Psoas muscle (tissue), 8 donors: Measurements from ENCODE around the gene DNAH11. TPM values are rescaled to one million over a fixed set of nuclear protein-coding genes. Genes with fewer than 3 reads are reported as not detected.

Experiments
- ATAC-seq, 4 donors: fragments of 200-7000 bp; cut with Tn5 transposase; one replicate each; pipeline ENCODE4 v1.9.1; 2020; ENCODE audit warnings: moderate library complexity in 3 of 4, mild to moderate bottlenecking in 2 of 4
- DNase-seq, 2 donors: peaks; one replicate each; pipeline ENCODE4 v3.0.0-alpha.2; 2020
- H3K27ac ChIP-seq: fragments of 200-600 bp; one replicate; pipeline ENCODE4 v1.8.0; 2022
- H3K27me3 ChIP-seq, 3 donors: fragments of 200-600 bp in 1 of 3; one replicate each; pipeline versions ENCODE4 v1.6.1 to v1.8.0; 2013 to 2022; ENCODE audit warnings: low read length in 2 of 3, mild to moderate bottlenecking in 2 of 3, moderate library complexity in 1 of 3; ENCODE audit not compliant: insufficient read depth in 3 of 3
- H3K36me3 ChIP-seq, 2 donors: fragments of 200-600 bp in 1 of 2; one replicate each; pipeline versions ENCODE4 v1.6.1 to v1.8.0; 2013 to 2022; ENCODE audit warnings: low read depth in 1 of 2, mild to moderate bottlenecking in 1 of 2, moderate library complexity in 1 of 2; ENCODE audit not compliant: insufficient read depth in 1 of 2
- H3K4me1 ChIP-seq: fragments of 200-600 bp; one replicate; pipeline ENCODE4 v1.8.0; 2022
- H3K4me3 ChIP-seq: fragments of 200-600 bp; one replicate; pipeline ENCODE4 v1.8.0; 2022; ENCODE audit warnings: mild to moderate bottlenecking
- H3K9me3 ChIP-seq: fragments of 200-600 bp; one replicate; pipeline ENCODE4 v1.8.0; 2022
- CTCF ChIP-seq: fragments of 200-600 bp; IDR thresholded peaks from one replicate; pipeline ENCODE4 v1.8.0; 2022; ENCODE audit warnings: antibody characterized with exemption
- WGBS, 3 donors: extraction: QIAGEN DNeasy Blood & Tissue Kit; methylation state at CpG; one replicate each; pipeline versions ENCODE4 v1.1.6 to v1.1.7; 2013; 5-methylcytosine and 5-hydroxymethylcytosine counted together
- intact Hi-C, 2 donors: fragments of 100-400 bp; cut with DNase I; formaldehyde crosslinking; loops; one replicate each; pipeline versions ENCODE4 v1.11.0 to v1.14.2; 2022
- polyA plus RNA-seq, 3 donors: library from polyadenylated mRNA; stranded (reverse); fragments of 200-250 nt; gene quantifications; one replicate each; pipeline ENCODE4 v1.2.3, GENCODE V29; 2013
- total RNA-seq, 4 donors: library from RNA; stranded (reverse); fragmentation: NEBNext Ultra II Directional in 2 of 4; extraction: Animal tissue kit (Norgen Biotek cat#: 25700) in 2 of 4; gene quantifications; one replicate each; pipeline versions ENCODE4 v1.2.1 to v1.2.4, GENCODE V29; 2021 to 2023
- donor health status: healthy with polysubstance abuse.
- donor health status: DM: no; HTN: no; CAD: no; lungs with moderate emphysema.
- donor health status: Bipolar disorder and iron deficiency.
- donor health status: healthy.
- donor health status: DM: yes; HTN: yes; CAD: no.
- donor health status: DM: no; HTN: no; CAD: no.
- donor health status: DM: no; HTN: no; CAD: no.
- donor health status: DM: yes; HTN: yes; CAD: no.

Gene DNAH11
- total and polyA plus RNA-seq, 7 donors, result 0.01 to 0.93 (median 0.28) TPM

- ATAC-seq (no peak), DNase-seq (no peak)
- intact Hi-C loops, result no loop called here
- H3K4me3 ChIP-seq, result no peak overlapping the region
- TF ChIP-seq CTCF, result no peak
- H3K27me3 ChIP-seq, result no peaks in the 10 kb centered on the region
- WGBS, 3 donors, result 53 to 55% (median 53%) methylated on average over 11 of the region's 11 CpGs
- H3K9me3 ChIP-seq, result no peaks in the 10 kb centered on the region
- no peaks in the 10 kb centered on the region for H3K4me1 ChIP-seq
- no peak overlapping the region for H3K27ac ChIP-seq
- no peaks in the 10 kb centered on the region for H3K36me3 ChIP-seq
These were observed 214.9 kb downstream of the DNAH11 start for GRCh38 chr7:21757537-21758282.

DNA sequence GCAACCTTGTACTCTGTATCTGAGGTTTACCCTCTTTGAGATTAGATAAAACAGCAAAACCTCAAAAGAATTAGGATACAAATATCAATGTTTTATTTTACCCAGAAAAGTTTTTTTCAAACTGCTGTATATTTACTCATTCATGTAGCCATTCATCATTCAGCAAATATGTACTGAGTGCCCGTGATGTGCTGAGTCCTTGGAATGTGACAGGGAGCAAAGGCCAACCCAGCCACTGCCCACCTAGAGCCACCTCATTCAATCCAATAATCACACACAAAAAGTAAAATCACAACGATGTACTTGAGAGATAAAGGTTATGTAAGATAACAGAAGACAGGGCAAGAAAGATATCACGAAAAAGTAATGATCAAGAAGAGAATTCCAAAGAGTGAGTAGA, 215.4 kb downstream of the DNAH11 start:
- H3K4me3 ChIP-seq, result no peak overlapping the region
- no peaks in the 10 kb centered on the region for H3K4me1 ChIP-seq
- DNase-seq (no peak), ATAC-seq (no peak)
- H3K27ac ChIP-seq, result no peak overlapping the region
- WGBS, 3 donors, result 69 to 80% (median 74%) methylated on average over 3 of the region's 3 CpGs
- no peak for TF ChIP-seq CTCF
- H3K36me3 ChIP-seq, result no peaks in the 10 kb centered on the region
- H3K9me3 ChIP-seq, result no peaks in the 10 kb centered on the region
- intact Hi-C loops, result no loop called here
- no peaks in the 10 kb centered on the region for H3K27me3 ChIP-seq

- no peak overlapping the region for H3K27ac ChIP-seq
- ATAC-seq (no peak), DNase-seq (no peak)
- intact Hi-C loops, result no loop called here
- no peaks in the 10 kb centered on the region for H3K4me1 ChIP-seq
- H3K27me3 ChIP-seq, result no peaks in the 10 kb centered on the region
- no peak for TF ChIP-seq CTCF
- H3K4me3 ChIP-seq, result no peak overlapping the region
- 42 to 53% (median 43%) methylated on average over 1 of the region's 1 CpG for WGBS, 3 donors
- H3K9me3 ChIP-seq, result no peaks in the 10 kb centered on the region
- H3K36me3 ChIP-seq, result no peaks in the 10 kb centered on the region
These were observed 219.6 kb downstream of the DNAH11 start for GRCh38 chr7:21762469-21762868.

DNA sequence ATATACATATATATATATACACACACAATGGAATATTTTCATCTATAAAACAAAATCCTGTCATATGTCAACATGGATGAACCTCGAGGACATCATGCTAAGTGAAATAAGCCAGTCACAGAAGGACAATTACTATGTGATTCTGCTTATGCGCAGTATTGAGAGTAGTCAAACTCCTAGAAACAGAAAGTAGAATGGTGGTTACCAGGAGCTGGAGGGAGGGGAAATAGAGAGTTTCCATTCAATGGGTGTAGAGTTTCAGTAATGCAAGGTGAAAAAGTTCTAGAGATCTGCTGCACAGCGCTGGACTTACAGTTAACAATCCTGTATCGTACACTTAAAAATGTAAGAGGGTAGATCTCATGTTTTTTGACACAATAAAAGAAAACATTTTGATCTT, 221.0 kb downstream of the DNAH11 start:
- Histone ChIP-seq H3K27me3 (peaks cover 0 to 6% (median 0%) of the 10 kb centered on the region in 3 donors), H3K4me3 (no peak overlapping the region), H3K27ac (no peak overlapping the region), H3K4me1 (no peaks in the 10 kb centered on the region), H3K36me3 (no peaks in the 10 kb centered on the region), H3K9me3 (no peaks in the 10 kb centered on the region)
- TF ChIP-seq CTCF, result no peak
- intact Hi-C loops, result no loop called here
- WGBS, 3 donors, result 85 to 87% (median 86%) methylated on average over 4 of the region's 4 CpGs
- DNase-seq (no peak), ATAC-seq (no peak)

GRCh38 chr7:21766218-21766617, 223.4 kb downstream of the DNAH11 start:
- TF ChIP-seq CTCF, result no peak
- Histone ChIP-seq H3K27me3 (peaks cover 0 to 9% (median 0%) of the 10 kb centered on the region in 3 donors), H3K36me3 (no peaks in the 10 kb centered on the region), H3K4me3 (no peak overlapping the region), H3K27ac (no peak overlapping the region), H3K9me3 (no peaks in the 10 kb centered on the region), H3K4me1 (no peaks in the 10 kb centered on the region)
- ATAC-seq (no peak), DNase-seq (no peak)
- WGBS, 3 donors, result 35 to 85% (median 68%) methylated on average over 2 of the region's 2 CpGs
- intact Hi-C loops, result no loop called here
